Measurements from ENCODE around the gene MT1M.

DNA sequence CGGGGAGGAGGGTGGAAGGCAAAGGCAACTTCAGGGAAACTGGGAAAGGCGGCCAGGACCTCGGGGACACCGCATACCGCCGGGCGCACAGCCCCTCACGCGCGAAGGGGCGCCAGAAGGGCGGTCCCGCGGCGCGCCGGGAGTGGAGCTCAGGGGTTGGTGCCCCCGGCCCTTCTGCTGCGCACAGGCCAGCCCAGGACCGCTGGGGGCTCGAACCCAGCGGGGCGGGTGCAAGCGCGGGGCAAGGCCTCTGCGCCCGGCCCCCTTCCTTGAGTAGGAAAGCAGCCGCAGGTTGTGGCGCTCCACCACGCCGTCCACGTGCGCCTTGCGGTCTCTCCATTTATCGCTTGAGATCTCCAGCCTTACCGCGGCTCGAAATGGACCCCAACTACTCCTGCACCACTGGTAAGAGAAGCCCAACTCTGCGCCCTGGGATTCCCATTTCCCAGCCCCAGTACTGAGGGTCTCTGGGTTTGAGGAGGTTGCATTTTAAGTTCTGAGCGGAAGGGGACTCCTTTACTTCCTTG is 3.0 kb downstream of the MT1M start:
- TF ChIP-seq CTCF (IDR thresholded peaks at IDR 0.05; ENCODE audit: insufficient read depth, low read length) = no peak
- no peak for TF ChIP-seq POLR2AphosphoS5 (IDR thresholded peaks at IDR 0.05; ENCODE audit: low read depth)
- TF ChIP-seq, protein P1, sequence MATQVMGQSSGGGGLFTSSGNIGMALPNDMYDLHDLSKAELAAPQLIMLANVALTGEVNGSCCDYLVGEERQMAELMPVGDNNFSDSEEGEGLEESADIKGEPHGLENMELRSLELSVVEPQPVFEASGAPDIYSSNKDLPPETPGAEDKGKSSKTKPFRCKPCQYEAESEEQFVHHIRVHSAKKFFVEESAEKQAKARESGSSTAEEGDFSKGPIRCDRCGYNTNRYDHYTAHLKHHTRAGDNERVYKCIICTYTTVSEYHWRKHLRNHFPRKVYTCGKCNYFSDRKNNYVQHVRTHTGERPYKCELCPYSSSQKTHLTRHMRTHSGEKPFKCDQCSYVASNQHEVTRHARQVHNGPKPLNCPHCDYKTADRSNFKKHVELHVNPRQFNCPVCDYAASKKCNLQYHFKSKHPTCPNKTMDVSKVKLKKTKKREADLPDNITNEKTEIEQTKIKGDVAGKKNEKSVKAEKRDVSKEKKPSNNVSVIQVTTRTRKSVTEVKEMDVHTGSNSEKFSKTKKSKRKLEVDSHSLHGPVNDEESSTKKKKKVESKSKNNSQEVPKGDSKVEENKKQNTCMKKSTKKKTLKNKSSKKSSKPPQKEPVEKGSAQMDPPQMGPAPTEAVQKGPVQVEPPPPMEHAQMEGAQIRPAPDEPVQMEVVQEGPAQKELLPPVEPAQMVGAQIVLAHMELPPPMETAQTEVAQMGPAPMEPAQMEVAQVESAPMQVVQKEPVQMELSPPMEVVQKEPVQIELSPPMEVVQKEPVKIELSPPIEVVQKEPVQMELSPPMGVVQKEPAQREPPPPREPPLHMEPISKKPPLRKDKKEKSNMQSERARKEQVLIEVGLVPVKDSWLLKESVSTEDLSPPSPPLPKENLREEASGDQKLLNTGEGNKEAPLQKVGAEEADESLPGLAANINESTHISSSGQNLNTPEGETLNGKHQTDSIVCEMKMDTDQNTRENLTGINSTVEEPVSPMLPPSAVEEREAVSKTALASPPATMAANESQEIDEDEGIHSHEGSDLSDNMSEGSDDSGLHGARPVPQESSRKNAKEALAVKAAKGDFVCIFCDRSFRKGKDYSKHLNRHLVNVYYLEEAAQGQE (IDR thresholded peaks at IDR 0.05; ENCODE audit: insufficient replicate concordance, low read depth) = no peak

Measured in HL-60 (cell line).